ENCODE measurements around the gene DNAJB8. TPM values are rescaled to one million over a fixed set of nuclear protein-coding genes. Genes with fewer than 3 reads are reported as not detected.

DNAJB8 gene
- total and polyA plus RNA-seq, 9 of the 15 experiments (the other 6 are each of a cell fraction or from before 2014, with no cell fraction given), result not detected

GRCh38 chr3:128496602-128497304, 30.1 kb upstream of the DNAJB8 start (continued):
- TF ChIP-seq KLF6 (CRISPR knock-in tag; IDR thresholded peaks at IDR 0.05; ENCODE audit: borderline replicate concordance) (0 out of 2 replicates have a peak, but pooled peaks have one; percentile 48), SIN3B (IDR thresholded peaks at IDR 0.05; ENCODE audit: low read depth) (no peak), TSHZ1 (CRISPR knock-in tag; IDR thresholded peaks at IDR 0.05) (no peak), THRA (IDR thresholded peaks at IDR 0.05) (no peak), ZKSCAN3 (CRISPR knock-in tag; IDR thresholded peaks at IDR 0.05) (no peak), JUNB (CRISPR knock-in tag; conservative IDR thresholded peaks at IDR 0.05) (no peak), MYBL2 (IDR thresholded peaks at IDR 0.05; ENCODE audit: low read depth) (no peak), MYBL2 (CRISPR knock-in tag; IDR thresholded peaks at IDR 0.05; ENCODE audit: borderline replicate concordance) (no peak), CHD2 (IDR thresholded peaks at IDR 0.05; ENCODE audit: low read depth, low read length) (no peak), NCOR1 (IDR thresholded peaks at IDR 0.05) (peak; percentile 39), HIVEP1 (CRISPR knock-in tag; IDR thresholded peaks at IDR 0.05) (no peak), KAT2B (IDR thresholded peaks at IDR 0.05; ENCODE audit: low read depth, low read length) (no peak), MED1 (CRISPR knock-in tag; IDR thresholded peaks at IDR 0.05; ENCODE audit: borderline replicate concordance) (no peak), NR2F6 (CRISPR knock-in tag; IDR thresholded peaks at IDR 0.05) (no peak), PTTG1 (tag; IDR thresholded peaks at IDR 0.05; ENCODE audit: low read depth) (no peak), RUNX1 (IDR thresholded peaks at IDR 0.05; ENCODE audit: low read depth) (no peak), RB1 (IDR thresholded peaks at IDR 0.05; ENCODE audit: low read depth) (no peak), MYC (IDR thresholded peaks at IDR 0.05; ENCODE audit: low read depth, low read length) (0 out of 2 replicates have a peak, but pooled peaks have one; percentile 50), MYC (CRISPR knock-in tag; IDR thresholded peaks at IDR 0.05; ENCODE audit: borderline replicate concordance, low read depth) (peak; percentile 91; the same call in 1 of the 2 replicates), STAG1 (CRISPR knock-in tag; IDR thresholded peaks at IDR 0.05; ENCODE audit: borderline replicate concordance) (no peak), ESRRA (IDR thresholded peaks at IDR 0.05; ENCODE audit: borderline replicate concordance, low read depth) (peak; percentile 19; the same call in 1 of the 2 replicates)

All from K562 (cell line).